Natural killer cell treated with Interleukin-12 subunit alpha and Interleukin-12 subunit beta and Interleukin-15 and Interleukin-18, amount 100 ng/mL, for 72 hours (primary cell): ENCODE measurements around the gene TRIM21. TPM values are rescaled to one million over a fixed set of nuclear protein-coding genes. Genes with fewer than 3 reads are reported as not detected.
"Not testable (repeated sequence)": the region's sequence is repeated elsewhere in the genome, so short reads cannot be mapped to it uniquely, and the experiment has no call there.

Source experiments
- ATAC-seq, 2 donors: fragments of 150-1000 bp; cut with Tn5 transposase in 1 of 2; sonication (Bioruptor Pico), chemical (Tn5 transposase) in 1 of 2; 2 replicates each; pipeline ENCODE4 v1.10.0; 2021
- DNase-seq: peaks from one replicate; pipeline ENCODE4 v3.0.0; 2022; ENCODE audit warnings: low spot score
- H3K27ac Mint-ChIP-seq, 2 donors: 1 replicate in 1 of 2; 2 replicates in 1 of 2; pipeline ENCODE4 v1.8.0; 2022; ENCODE audit warnings: mixed read lengths in 2 of 2, mild to moderate bottlenecking in 1 of 2, moderate library complexity in 1 of 2
- H3K27me3 Mint-ChIP-seq, 2 donors: 1 replicate in 1 of 2; 2 replicates in 1 of 2; pipeline ENCODE4 v1.8.0; 2022; ENCODE audit warnings: mixed read lengths in 2 of 2
- H3K36me3 Mint-ChIP-seq: one replicate; pipeline ENCODE4 v1.8.0; 2022; ENCODE audit warnings: mixed read lengths
- H3K4me1 Mint-ChIP-seq, 2 donors: 1 replicate in 1 of 2; 2 replicates in 1 of 2; pipeline ENCODE4 v1.8.0; 2022; ENCODE audit warnings: low read depth in 2 of 2, mixed read lengths in 2 of 2, mild to moderate bottlenecking in 1 of 2
- H3K4me3 Mint-ChIP-seq: one replicate; pipeline ENCODE4 v1.8.0; 2022; ENCODE audit warnings: mixed read lengths
- H3K9me3 Mint-ChIP-seq: 2 replicates; pipeline ENCODE4 v1.8.0; 2022; ENCODE audit warnings: mixed read lengths
- total RNA-seq, 2 donors: library from RNA; stranded (reverse); gene quantifications; one replicate each; pipeline ENCODE4 v1.2.3, GENCODE V29; 2022

Gene TRIM21
- total RNA-seq, 2 donors from 2014 or later: 27.3 to 41.3 TPM

GRCh38 chr11:4370166-4370565 is 23.3 kb downstream of the TRIM21 start:
- Mint-ChIP-seq H3K9me3 (no peaks in the 10 kb centered on the region), H3K36me3 (no peaks in the 10 kb centered on the region), H3K27ac (no peak overlapping the region), H3K27me3 (peaks cover 23 to 29% of the 10 kb centered on the region in 2 donors), H3K4me1 (no peaks in the 10 kb centered on the region), H3K4me3 (no peak overlapping the region)
- ATAC-seq (no peak), DNase-seq (no peak)

GRCh38 chr11:4368286-4368685 is 25.2 kb downstream of the TRIM21 start, which contains the start of gene OR52B4:
Gene OR52B4, minus strand, starts transcription at chr11:4368386. Its CDS starts 91 bp downstream, at chr11:4368295.
- H3K4me3 Mint-ChIP-seq: no peak within 1 kb of the TSS
- no peaks in the 10 kb centered on the region for H3K36me3 Mint-ChIP-seq
- H3K9me3 Mint-ChIP-seq: no peaks in the 10 kb centered on the region
- no peak for DNase-seq
- peaks cover 25 to 29% of the 10 kb centered on the region in 2 donors for H3K27me3 Mint-ChIP-seq
- no peaks in the 10 kb centered on the region for H3K4me1 Mint-ChIP-seq
- ATAC-seq: no peak
- no peak within 1 kb of the TSS for H3K27ac Mint-ChIP-seq

GRCh38 chr11:4348142-4348541 is 45.4 kb downstream of the TRIM21 start:
- DNase-seq, H3K27me3 Mint-ChIP-seq, H3K9me3 Mint-ChIP-seq, H3K36me3 Mint-ChIP-seq, H3K27ac Mint-ChIP-seq, H3K4me3 Mint-ChIP-seq, H3K4me1 Mint-ChIP-seq, ATAC-seq: not testable (repeated sequence)

GRCh38 chr11:4345366-4345765 is 48.1 kb downstream of the TRIM21 start:
- H3K4me1 Mint-ChIP-seq, H3K9me3 Mint-ChIP-seq, H3K27ac Mint-ChIP-seq, H3K4me3 Mint-ChIP-seq, H3K27me3 Mint-ChIP-seq, H3K36me3 Mint-ChIP-seq, DNase-seq: not testable (repeated sequence)
- peak in 1 of 2 donors; percentile 59 for ATAC-seq

Other genes starting within 250 kb of the TRIM21 start
- gene OR52B4, start 25.3 kb downstream of the TRIM21 start, total RNA-seq: not detected
- gene OR52K2, start 55.6 kb upstream of the TRIM21 start, total RNA-seq: not detected
- gene OR52K1, start 88.9 kb upstream of the TRIM21 start, total RNA-seq: not detected
- not detected for gene OR52M1, start 151.5 kb upstream of the TRIM21 start, total RNA-seq
- gene OR52I2, start 188.0 kb upstream of the TRIM21 start, total RNA-seq: not detected
- gene OR52I1, start 200.3 kb upstream of the TRIM21 start, total RNA-seq: not detected
- gene TRIM68, start 214.5 kb upstream of the TRIM21 start, total RNA-seq: 10 to 100 TPM; 12.6 to 15.3 TPM
- not detected for gene OR51D1, start 243.8 kb upstream of the TRIM21 start, total RNA-seq